Keratinocyte (primary cell): ENCODE data around the gene TRIM67. TPM values are rescaled to one million over a fixed set of nuclear protein-coding genes. Genes with fewer than 3 reads are reported as not detected.

ENCODE experiments used
- DNase-seq: peaks from one replicate; pipeline ENCODE4 v3.0.0-alpha.2; 2011; ENCODE audit warnings: low read depth, missing footprints, low spot score
- FAIRE-seq: peaks from 2 replicates; lab custom pipeline; 2011; peaks lifted over from hg19 to GRCh38; lab: Jason Lieb, UNC
- H2AFZ ChIP-seq: 2 replicates; pipeline ENCODE4 v1.6.0; 2012; ENCODE audit warnings: low read length, control low read depth, inconsistent platforms; ENCODE audit not compliant: control insufficient read depth
- H3K27ac ChIP-seq: 2 replicates; pipeline ENCODE4 v1.5.1; 2011; ENCODE audit warnings: low read length; ENCODE audit not compliant: control insufficient read depth, insufficient read depth
- H3K27me3 ChIP-seq: 3 replicates; pipeline ENCODE4 v1.6.0; 2011; ENCODE audit warnings: low read length; ENCODE audit not compliant: control insufficient read depth, insufficient read depth; ENCODE audit errors: extremely low read depth
- H3K36me3 ChIP-seq, 2 experiments: 2 replicates in 1 of 2; 3 replicates in 1 of 2; pipeline ENCODE4 v1.5.1; 2011; ENCODE audit warnings: low read length in 2 of 2, mild to moderate bottlenecking in 1 of 2; ENCODE audit not compliant: control insufficient read depth in 2 of 2, insufficient read depth in 2 of 2; ENCODE audit errors: extremely low read depth in 1 of 2
- H3K4me1 ChIP-seq: 3 replicates; pipeline ENCODE4 v1.5.1; 2011; ENCODE audit warnings: low read length; ENCODE audit not compliant: control insufficient read depth, insufficient read depth; ENCODE audit errors: extremely low read depth
- H3K4me2 ChIP-seq: 3 replicates; pipeline ENCODE4 v1.6.0; 2011; ENCODE audit warnings: low read depth, low read length; ENCODE audit not compliant: control insufficient read depth, insufficient read depth; ENCODE audit errors: extremely low read depth
- H3K4me3 ChIP-seq, 3 experiments: fragments of 200-600 bp in 1 of 3; sonication (generic) in 1 of 3; 2 replicates in 2 of 3; 3 replicates in 1 of 3; pipeline ENCODE4 v1.5.1; 2011 to 2016; ENCODE audit warnings: low read length in 3 of 3, mild to moderate bottlenecking in 3 of 3, control low read depth in 2 of 3, inconsistent platforms in 1 of 3, low read depth in 1 of 3, mixed read lengths in 1 of 3, mixed run types in 1 of 3, moderate library complexity in 1 of 3; ENCODE audit not compliant: control insufficient read depth in 2 of 3, insufficient read depth in 2 of 3; ENCODE audit errors: extremely low read depth in 1 of 3
- H3K79me2 ChIP-seq: 2 replicates; pipeline ENCODE4 v1.6.0; 2012; ENCODE audit warnings: low read length; ENCODE audit not compliant: control insufficient read depth, insufficient read depth
- H3K9ac ChIP-seq: 3 replicates; pipeline ENCODE4 v1.6.0; 2011; ENCODE audit warnings: low read length; ENCODE audit not compliant: control insufficient read depth, insufficient read depth; ENCODE audit errors: extremely low read depth
- H3K9me1 ChIP-seq: 3 replicates; pipeline ENCODE4 v1.6.0; 2011; ENCODE audit warnings: low read length; ENCODE audit not compliant: control insufficient read depth, insufficient read depth; ENCODE audit errors: extremely low read depth
- H3K9me3 ChIP-seq: 2 replicates; pipeline ENCODE4 v1.5.1; 2012; ENCODE audit warnings: low read depth, low read length; ENCODE audit not compliant: control insufficient read depth
- H4K20me1 ChIP-seq: 3 replicates; pipeline ENCODE4 v1.6.0; 2011; ENCODE audit warnings: low read length; ENCODE audit not compliant: control insufficient read depth, insufficient read depth; ENCODE audit errors: extremely low read depth
- CTCF ChIP-seq, 3 experiments: IDR thresholded peaks in 1 of 3; conservative IDR thresholded peaks in 1 of 3; optimal IDR thresholded peaks in 1 of 3; 2 replicates in 2 of 3; 3 replicates in 1 of 3; pipeline versions ENCODE3 to v1.5.1; 2011; ENCODE audit warnings: low read length in 3 of 3, mild to moderate bottlenecking in 3 of 3, moderate library complexity in 2 of 3, control low read depth in 1 of 3, inconsistent platforms in 1 of 3; ENCODE audit not compliant: insufficient read depth in 2 of 3; ENCODE audit errors: extremely low read depth in 1 of 3
- EZH2 ChIP-seq: IDR thresholded peaks from one replicate; pipeline ENCODE4 v1.6.1; 2012; ENCODE audit warnings: inconsistent platforms, mild to moderate bottlenecking, low read length, moderate library complexity
- dilution Hi-C: fragments of 300-500 bp; cut with MboI; formaldehyde crosslinking; loops from one replicate; pipeline ENCODE4 v1.7.0; 2020; ENCODE audit warnings: low sequenced_read_pairs; ENCODE audit not compliant: extremely low pct_ligation_motif_present
- polyA plus RNA-seq, 5 experiments: library from polyadenylated mRNA; depleted of rRNA in 3 of 5; stranded (reverse) in 3 of 5; stranded (forward) in 1 of 5; unstranded in 1 of 5; fragments of >200 nt; gene quantifications; 1 replicate in 1 of 5; 2 replicates in 3 of 5; 3 replicates in 1 of 5; pipeline versions ENCODE4 v1.2.1 to v1.2.3, GENCODE V29; 2011 to 2012; ENCODE audit warnings: missing spikeins in 2 of 5, low read depth in 1 of 5, low replicate concordance in 1 of 5

The TRIM67 gene
- polyA plus RNA-seq, 1 donor (not counting 4 experiments of a cell fraction or from before 2014, with no cell fraction given): not detected

DNA sequence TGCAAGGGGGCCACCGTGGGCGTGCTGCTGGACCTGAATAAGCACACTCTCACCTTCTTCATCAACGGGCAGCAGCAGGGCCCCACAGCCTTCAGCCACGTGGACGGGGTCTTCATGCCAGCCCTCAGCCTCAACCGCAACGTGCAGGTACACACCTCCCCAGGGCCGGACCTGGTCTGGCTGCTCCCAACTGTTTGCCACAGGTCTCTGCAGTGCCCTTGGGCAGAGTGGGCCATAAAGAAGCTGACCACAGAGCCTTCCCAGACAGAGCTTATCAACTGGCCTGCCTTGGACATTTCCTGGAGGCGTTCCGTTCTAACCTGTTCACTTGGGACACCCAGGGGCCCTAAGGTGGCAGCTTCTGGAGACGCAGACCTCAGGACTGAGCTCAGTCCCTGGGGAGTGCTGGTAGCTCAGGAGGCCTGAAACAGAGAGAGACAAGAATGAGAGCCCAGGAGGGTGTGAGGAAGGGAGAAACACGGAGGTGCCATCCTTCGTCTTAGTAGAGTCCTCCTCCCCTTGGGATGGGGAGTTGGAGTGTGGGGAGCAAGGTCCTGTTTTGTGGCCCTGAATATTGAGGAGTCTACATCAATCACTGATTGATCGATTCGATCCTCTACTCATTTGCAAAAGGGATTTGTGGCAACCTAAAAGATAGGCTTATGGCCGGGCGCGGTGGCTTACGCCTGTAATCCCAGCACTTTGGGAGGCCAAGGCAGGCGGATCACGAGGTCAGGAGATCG lies 52.1 kb downstream of the TRIM67 start:
- Histone ChIP-seq H3K36me3 (no peaks in the 10 kb centered on the region), H3K9me3 (no peaks in the 10 kb centered on the region), H2AFZ (no peak overlapping the region), H3K4me1 (peaks cover 13% of the 10 kb centered on the region), H4K20me1 (no peaks in the 10 kb centered on the region), H3K9ac (no peak overlapping the region), H3K79me2 (no peaks in the 10 kb centered on the region), H3K4me2 (no peak overlapping the region), H3K4me3 (no peak overlapping the region), H3K27me3 (no peaks in the 10 kb centered on the region), H3K9me1 (no peaks in the 10 kb centered on the region), H3K27ac (no peak overlapping the region)
- no peak for FAIRE-seq
- DNase-seq: no peak
- dilution Hi-C loops: no loop called here
- no peak for TF ChIP-seq EZH2
- TF ChIP-seq CTCF (optimal IDR thresholded peaks at IDR 0.05 in 1 of 3, IDR thresholded peaks at IDR 0.05 in 1 of 3, conservative IDR thresholded peaks at IDR 0.05 in 1 of 3; ENCODE audit: extremely low read depth in 1 of 3, insufficient read depth in 2 of 3, low read length in 3 of 3): no peak

- dilution Hi-C loops: no loop called here
- Histone ChIP-seq H2AFZ (no peak overlapping the region), H3K4me3 (no peak overlapping the region), H3K4me2 (no peak overlapping the region), H3K27me3 (no peaks in the 10 kb centered on the region), H4K20me1 (no peaks in the 10 kb centered on the region), H3K36me3 (no peaks in the 10 kb centered on the region), H3K27ac (no peak overlapping the region), H3K4me1 (peaks cover 13% of the 10 kb centered on the region), H3K9ac (no peak overlapping the region), H3K9me1 (no peaks in the 10 kb centered on the region), H3K79me2 (no peaks in the 10 kb centered on the region), H3K9me3 (no peaks in the 10 kb centered on the region)
- DNase-seq (no peak), FAIRE-seq (no peak)
- TF ChIP-seq CTCF (optimal IDR thresholded peaks at IDR 0.05 in 1 of 3, IDR thresholded peaks at IDR 0.05 in 1 of 3, conservative IDR thresholded peaks at IDR 0.05 in 1 of 3; ENCODE audit: extremely low read depth in 1 of 3, insufficient read depth in 2 of 3, low read length in 3 of 3): no peak
- no peak for TF ChIP-seq EZH2
Measured at GRCh38 chr1:231214918-231215680, 53.2 kb downstream of the TRIM67 start.
